SK-N-SH (cell line): ENCODE measurements around the gene RPAP3. TPM values are rescaled to one million over a fixed set of nuclear protein-coding genes. Genes with fewer than 3 reads are reported as not detected.

ENCODE experiments used
- CTCF ChIA-PET: fragments of 300-600, 350-600 bp; formaldehyde crosslinking; extraction: SDS; loops from one replicate; lab custom pipeline; 2021; lab: Yijun Ruan, JAX
- POLR2A ChIA-PET: fragments of 350-600 bp; sonication (Branson Sonifier 250); formaldehyde crosslinking; extraction: SDS; loops from one replicate; lab custom pipeline; 2020; ENCODE audit warnings: antibody characterized with exemption, inconsistent platforms; lab: Yijun Ruan, JAX
- DNase-seq: peaks from one replicate; pipeline ENCODE4 v3.0.0; 2012
- H2AFZ ChIP-seq: fragments of 200-600 bp; sonication (generic); 2 replicates; pipeline ENCODE4 v1.8.1; 2016; ENCODE audit warnings: antibody characterized with exemption, mild to moderate bottlenecking, low read depth
- H3F3A ChIP-seq: fragments of 200-600 bp; sonication (generic); replicated peaks from 2 replicates; pipeline ENCODE3; 2016; ENCODE audit warnings: antibody characterized with exemption, mild to moderate bottlenecking; ENCODE audit not compliant: insufficient read depth
- H3K27ac ChIP-seq, 2 experiments: fragments of 200-500 bp in 1 of 2; fragments of 200-600 bp in 1 of 2; sonication (Bioruptor generic) in 1 of 2; sonication (generic), shearing (Covaris generic) in 1 of 2; 2 replicates each; pipeline versions ENCODE4 v1.5.1 to v1.6.1; 2014 to 2016; ENCODE audit warnings: low read depth in 2 of 2, inconsistent platforms in 1 of 2, low read length in 1 of 2, mild to moderate bottlenecking in 1 of 2, mixed read lengths in 1 of 2
- H3K27me3 ChIP-seq: fragments of 200-600 bp; sonication (generic), shearing (Covaris generic); 2 replicates; pipeline ENCODE4 v1.6.1; 2016; ENCODE audit warnings: mixed run types; ENCODE audit not compliant: insufficient read depth
- H3K36me3 ChIP-seq, 2 experiments: fragments of 200-500 bp in 1 of 2; fragments of 200-600 bp in 1 of 2; sonication (Bioruptor generic) in 1 of 2; sonication (generic) in 1 of 2; replicated peaks in 1 of 2; 2 replicates each; pipeline versions ENCODE3 to v1.5.1; 2014 to 2016; ENCODE audit warnings: low read length in 1 of 2, mild to moderate bottlenecking in 1 of 2; ENCODE audit not compliant: insufficient read depth in 2 of 2, control insufficient read depth in 1 of 2
- H3K4me1 ChIP-seq, 2 experiments: fragments of 200-500 bp in 1 of 2; fragments of 200-600 bp in 1 of 2; sonication (Bioruptor generic) in 1 of 2; sonication (generic), shearing (Covaris generic) in 1 of 2; 2 replicates each; pipeline versions ENCODE4 v1.5.1 to v1.6.1; 2014 to 2016; ENCODE audit warnings: low read depth in 1 of 2, low read length in 1 of 2, mixed run types in 1 of 2; ENCODE audit not compliant: insufficient read depth in 2 of 2, control insufficient read depth in 1 of 2
- H3K4me2 ChIP-seq: fragments of 200-600 bp; sonication (generic), shearing (Covaris generic); 2 replicates; pipeline ENCODE4 v1.6.1; 2017; ENCODE audit warnings: mixed run types
- H3K4me3 ChIP-seq, 2 experiments: fragments of 200-500 bp in 1 of 2; fragments of 200-600 bp in 1 of 2; sonication (Bioruptor generic) in 1 of 2; sonication (generic), shearing (Covaris generic) in 1 of 2; 2 replicates each; pipeline versions ENCODE4 v1.5.1 to v1.8.1; 2014 to 2016; ENCODE audit warnings: low read depth in 2 of 2, inconsistent platforms in 1 of 2, low read length in 1 of 2, mild to moderate bottlenecking in 1 of 2, mixed read lengths in 1 of 2, moderate library complexity in 1 of 2
- H3K79me2 ChIP-seq: fragments of 200-600 bp; sonication (generic); 2 replicates; pipeline ENCODE4 v1.8.1; 2017; ENCODE audit warnings: mild to moderate bottlenecking; ENCODE audit not compliant: insufficient read depth
- H3K9ac ChIP-seq: fragments of 200-600 bp; sonication (generic); 2 replicates; pipeline ENCODE4 v1.6.1; 2017; ENCODE audit warnings: mixed run types
- H3K9me2 ChIP-seq: fragments of 200-600 bp; sonication (generic); 2 replicates; pipeline ENCODE4 v1.6.1; 2017; ENCODE audit warnings: mixed run types
- H3K9me3 ChIP-seq: fragments of 200-600 bp; sonication (generic); 2 replicates; pipeline ENCODE4 v1.6.1; 2017; ENCODE audit warnings: mixed run types, mild to moderate bottlenecking, moderate library complexity
- H4K20me1 ChIP-seq: fragments of 200-600 bp; sonication (generic); 2 replicates; pipeline ENCODE4 v1.6.1; 2017; ENCODE audit warnings: mild to moderate bottlenecking, mixed run types; ENCODE audit not compliant: insufficient read depth
- EP300 ChIP-seq, 2 experiments: IDR thresholded peaks; 2 replicates each; pipeline versions ENCODE4 v1.4.0 to v1.6.1; 2012; ENCODE audit warnings: borderline replicate concordance in 1 of 2, low read depth in 1 of 2, low read length in 1 of 2
- EZH2phosphoT487 ChIP-seq: fragments of 200-600 bp; sonication (generic); IDR thresholded peaks from 2 replicates; pipeline ENCODE4 v1.6.1; 2017; ENCODE audit warnings: low read depth, mixed run types, mild to moderate bottlenecking, antibody characterized with exemption, moderate library complexity, borderline replicate concordance
- FOXM1 ChIP-seq: IDR thresholded peaks from 2 replicates; pipeline ENCODE4 v1.4.0; 2012; ENCODE audit warnings: low read depth, mild to moderate bottlenecking
- GABPA ChIP-seq: IDR thresholded peaks from 2 replicates; pipeline ENCODE4 v1.4.0; 2012; ENCODE audit warnings: low read depth, mild to moderate bottlenecking
- NFIC ChIP-seq: IDR thresholded peaks from 2 replicates; pipeline ENCODE4 v1.4.0; 2012; ENCODE audit warnings: borderline replicate concordance
- NRF1 ChIP-seq: IDR thresholded peaks from 2 replicates; pipeline ENCODE4 v1.6.1; 2012; ENCODE audit warnings: low read depth, mild to moderate bottlenecking, low read length
- POLR2AphosphoS5 ChIP-seq: IDR thresholded peaks from 2 replicates; pipeline ENCODE4 v1.6.1; 2012; ENCODE audit warnings: low read depth, low read length
- RCOR1 ChIP-seq: fragments of 150-350 bp; IDR thresholded peaks from 2 replicates; pipeline ENCODE4 v1.6.1; 2017; ENCODE audit warnings: antibody characterized with exemption, low read length
- RXRA ChIP-seq: IDR thresholded peaks from 2 replicates; pipeline ENCODE4 v1.4.0; 2012; ENCODE audit warnings: low read depth, mild to moderate bottlenecking, borderline replicate concordance
- SMC3 ChIP-seq: IDR thresholded peaks from 2 replicates; pipeline ENCODE4 v1.6.1; 2012; ENCODE audit warnings: low read depth, low read length, improper control_type of control experiment
- TEAD4 ChIP-seq: IDR thresholded peaks from 2 replicates; pipeline ENCODE4 v1.4.0; 2012; ENCODE audit warnings: mild to moderate bottlenecking, borderline replicate concordance; ENCODE audit not compliant: insufficient read depth
- YY1 ChIP-seq: IDR thresholded peaks from 2 replicates; pipeline ENCODE4 v1.4.0; 2012; ENCODE audit warnings: low read depth, mild to moderate bottlenecking
- WGBS: methylation state at CpG from one replicate; pipeline ENCODE4 v1.1.6; 2017; ENCODE audit warnings: low lambda C conversion rate; 5-methylcytosine and 5-hydroxymethylcytosine counted together
- polyA plus RNA-seq, 3 experiments: library from polyadenylated mRNA; depleted of rRNA; stranded (reverse); fragments of >200 nt; gene quantifications; 2 replicates each; pipeline ENCODE4 v1.2.3, GENCODE V29; 2012
- TF ChIP-seq, protein P1 (sequence below): IDR thresholded peaks from 2 replicates; pipeline ENCODE4 v1.6.1; 2012; ENCODE audit warnings: mild to moderate bottlenecking, low read depth, low read length, moderate library complexity
- TF ChIP-seq, protein P2 (sequence below): IDR thresholded peaks from 2 replicates; pipeline ENCODE4; 2012
- TF ChIP-seq, protein P3 (sequence below): fragments of 150-350 bp; IDR thresholded peaks from 2 replicates; pipeline ENCODE4 v1.6.1; 2016; ENCODE audit warnings: mild to moderate bottlenecking, low read depth, low read length

RPAP3 gene
- polyA plus RNA-seq, 1 of the 3 experiments (the other 2 are of a cell fraction) = 6.7 TPM

DNA sequence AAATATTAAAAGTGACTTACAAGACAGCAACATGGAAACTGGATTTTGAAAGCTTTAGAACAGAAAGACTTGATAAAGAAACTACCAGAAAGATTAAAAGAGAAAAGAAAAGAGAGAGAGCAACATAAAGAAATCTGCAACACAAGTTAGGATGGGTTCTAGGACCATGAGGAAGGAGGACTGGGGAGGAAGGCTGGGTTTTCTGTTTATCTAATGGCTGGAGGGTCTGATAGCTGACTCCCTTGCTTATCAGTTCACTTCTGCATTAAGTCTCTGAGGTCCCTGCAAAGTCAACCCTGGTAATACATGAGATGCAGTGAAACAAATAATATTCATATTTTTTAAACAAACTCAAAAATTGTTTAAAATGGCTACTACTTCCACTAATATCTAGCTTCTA is 90.1 kb downstream of the RPAP3 start:
- H3K4me1 ChIP-seq = peaks cover 0 to 3% of the 10 kb centered on the region in 2 experiments; a peak in 2 of 4 replicates
- peak; percentile 31 for DNase-seq
- H2AFZ ChIP-seq = no peak overlapping the region
- H3K79me2 ChIP-seq = no peaks in the 10 kb centered on the region
- no peaks in the 10 kb centered on the region for H4K20me1 ChIP-seq
- no peak overlapping the region for H3K9ac ChIP-seq
- no peaks in the 10 kb centered on the region for H3F3A ChIP-seq
- CTCF ChIA-PET = interaction anchor here (0.9 to 1.1 kb wide), 2 partner anchors 12 to 35 kb away, joined by 5 to 6 read pairs; no protein-coding TSS in a partner anchor
- TF ChIP-seq, protein P1, sequence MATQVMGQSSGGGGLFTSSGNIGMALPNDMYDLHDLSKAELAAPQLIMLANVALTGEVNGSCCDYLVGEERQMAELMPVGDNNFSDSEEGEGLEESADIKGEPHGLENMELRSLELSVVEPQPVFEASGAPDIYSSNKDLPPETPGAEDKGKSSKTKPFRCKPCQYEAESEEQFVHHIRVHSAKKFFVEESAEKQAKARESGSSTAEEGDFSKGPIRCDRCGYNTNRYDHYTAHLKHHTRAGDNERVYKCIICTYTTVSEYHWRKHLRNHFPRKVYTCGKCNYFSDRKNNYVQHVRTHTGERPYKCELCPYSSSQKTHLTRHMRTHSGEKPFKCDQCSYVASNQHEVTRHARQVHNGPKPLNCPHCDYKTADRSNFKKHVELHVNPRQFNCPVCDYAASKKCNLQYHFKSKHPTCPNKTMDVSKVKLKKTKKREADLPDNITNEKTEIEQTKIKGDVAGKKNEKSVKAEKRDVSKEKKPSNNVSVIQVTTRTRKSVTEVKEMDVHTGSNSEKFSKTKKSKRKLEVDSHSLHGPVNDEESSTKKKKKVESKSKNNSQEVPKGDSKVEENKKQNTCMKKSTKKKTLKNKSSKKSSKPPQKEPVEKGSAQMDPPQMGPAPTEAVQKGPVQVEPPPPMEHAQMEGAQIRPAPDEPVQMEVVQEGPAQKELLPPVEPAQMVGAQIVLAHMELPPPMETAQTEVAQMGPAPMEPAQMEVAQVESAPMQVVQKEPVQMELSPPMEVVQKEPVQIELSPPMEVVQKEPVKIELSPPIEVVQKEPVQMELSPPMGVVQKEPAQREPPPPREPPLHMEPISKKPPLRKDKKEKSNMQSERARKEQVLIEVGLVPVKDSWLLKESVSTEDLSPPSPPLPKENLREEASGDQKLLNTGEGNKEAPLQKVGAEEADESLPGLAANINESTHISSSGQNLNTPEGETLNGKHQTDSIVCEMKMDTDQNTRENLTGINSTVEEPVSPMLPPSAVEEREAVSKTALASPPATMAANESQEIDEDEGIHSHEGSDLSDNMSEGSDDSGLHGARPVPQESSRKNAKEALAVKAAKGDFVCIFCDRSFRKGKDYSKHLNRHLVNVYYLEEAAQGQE = no peak
- TF ChIP-seq POLR2AphosphoS5 (no peak), SMC3 (no peak), RCOR1 (no peak), FOXM1 (no peak), NFIC (no peak), YY1 (no peak), RXRA (no peak), EP300 (IDR thresholded peaks at IDR 0.05; ENCODE audit: borderline replicate concordance in 1 of 2, low read depth in 1 of 2, low read length in 1 of 2) (no peak)
- TF ChIP-seq, protein P2, sequence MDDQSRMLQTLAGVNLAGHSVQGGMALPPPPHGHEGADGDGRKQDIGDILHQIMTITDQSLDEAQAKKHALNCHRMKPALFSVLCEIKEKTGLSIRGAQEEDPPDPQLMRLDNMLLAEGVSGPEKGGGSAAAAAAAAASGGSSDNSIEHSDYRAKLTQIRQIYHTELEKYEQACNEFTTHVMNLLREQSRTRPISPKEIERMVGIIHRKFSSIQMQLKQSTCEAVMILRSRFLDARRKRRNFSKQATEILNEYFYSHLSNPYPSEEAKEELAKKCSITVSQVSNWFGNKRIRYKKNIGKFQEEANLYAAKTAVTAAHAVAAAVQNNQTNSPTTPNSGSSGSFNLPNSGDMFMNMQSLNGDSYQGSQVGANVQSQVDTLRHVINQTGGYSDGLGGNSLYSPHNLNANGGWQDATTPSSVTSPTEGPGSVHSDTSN = no peak
- TF ChIP-seq, protein P3, sequence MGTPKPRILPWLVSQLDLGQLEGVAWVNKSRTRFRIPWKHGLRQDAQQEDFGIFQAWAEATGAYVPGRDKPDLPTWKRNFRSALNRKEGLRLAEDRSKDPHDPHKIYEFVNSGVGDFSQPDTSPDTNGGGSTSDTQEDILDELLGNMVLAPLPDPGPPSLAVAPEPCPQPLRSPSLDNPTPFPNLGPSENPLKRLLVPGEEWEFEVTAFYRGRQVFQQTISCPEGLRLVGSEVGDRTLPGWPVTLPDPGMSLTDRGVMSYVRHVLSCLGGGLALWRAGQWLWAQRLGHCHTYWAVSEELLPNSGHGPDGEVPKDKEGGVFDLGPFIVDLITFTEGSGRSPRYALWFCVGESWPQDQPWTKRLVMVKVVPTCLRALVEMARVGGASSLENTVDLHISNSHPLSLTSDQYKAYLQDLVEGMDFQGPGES = no peak
- no peak overlapping the region for H3K4me2 ChIP-seq
- no peaks in the 10 kb centered on the region for H3K9me3 ChIP-seq
- H3K4me3 ChIP-seq = no peak overlapping the region
- no peaks in the 10 kb centered on the region for H3K27me3 ChIP-seq
- H3K27ac ChIP-seq = no peak overlapping the region
- POLR2A ChIA-PET = no interaction called here
- H3K36me3 ChIP-seq = peaks cover 0 to 4% of the 10 kb centered on the region in 2 experiments
- no peaks in the 10 kb centered on the region for H3K9me2 ChIP-seq

DNA sequence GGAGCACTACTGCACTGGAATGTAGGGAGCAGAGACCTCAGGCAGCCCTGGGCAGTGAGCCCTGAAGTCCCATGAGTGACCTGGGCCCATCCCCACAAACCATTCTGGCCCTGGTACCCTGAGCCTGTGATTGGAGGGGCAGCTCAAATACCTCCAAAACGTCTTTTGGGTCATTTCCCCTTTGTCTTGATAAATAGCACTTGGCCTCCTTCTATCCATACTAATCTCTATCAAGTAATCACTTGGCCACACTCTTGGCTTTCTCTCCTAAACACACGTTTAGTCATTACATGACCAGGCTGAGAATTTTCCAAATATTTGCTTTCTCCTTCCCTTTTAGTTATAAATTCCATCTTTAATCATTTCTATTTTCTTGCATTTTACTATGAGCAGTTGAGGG is 91.3 kb downstream of the RPAP3 start:
- Histone ChIP-seq H3K4me2 (no peak overlapping the region), H3K4me3 (no peak overlapping the region), H3K4me1 (peaks cover 0 to 3% of the 10 kb centered on the region in 2 experiments; a peak in 2 of 4 replicates), H3K9me2 (no peaks in the 10 kb centered on the region), H3K9me3 (no peaks in the 10 kb centered on the region), H3K79me2 (no peaks in the 10 kb centered on the region), H3K27me3 (no peaks in the 10 kb centered on the region), H2AFZ (no peak overlapping the region), H3K9ac (no peak overlapping the region), H3K27ac (no peak overlapping the region), H3F3A (no peaks in the 10 kb centered on the region), H4K20me1 (no peaks in the 10 kb centered on the region), H3K36me3 (peaks cover 0 to 4% of the 10 kb centered on the region in 2 experiments)
- ChIA-PET CTCF (no interaction called here), POLR2A (no interaction called here)
- no peak for DNase-seq
- WGBS = 40% methylated on average over 2 of the region's 2 CpGs
- TF ChIP-seq TEAD4 (no peak), NRF1 (no peak), GABPA (no peak), RCOR1 (no peak), EZH2phosphoT487 (no peak), YY1 (no peak)
- TF ChIP-seq, protein P1 = no peak
